HepG2 (cell line): ENCODE results near the gene BIRC2. TPM values are rescaled to one million over a fixed set of nuclear protein-coding genes. Genes with fewer than 3 reads are reported as not detected.
A peak's percentile ranks its signal among the peaks of the same experiment; 100 is the strongest.

ENCODE experiments used
- BRCA1 ChIP-seq: sonication (generic); formaldehyde crosslinking; IDR thresholded peaks from 2 replicates; pipeline ENCODE4 v1.4.0; 2020; ENCODE audit warnings: missing genetic modification reagents
- JARID2 ChIP-seq: sonication (generic); formaldehyde crosslinking; IDR thresholded peaks from 2 replicates; pipeline ENCODE4 v1.8.1; 2023; ENCODE audit warnings: missing genetic modification reagents, inconsistent platforms; ENCODE audit not compliant: insufficient replicate concordance
- JUND ChIP-seq: sonication (generic); formaldehyde crosslinking; IDR thresholded peaks from 2 replicates; pipeline ENCODE4 v1.8.0; 2022; ENCODE audit warnings: mild to moderate bottlenecking, missing genetic modification reagents
- KLF12 ChIP-seq: sonication (generic); formaldehyde crosslinking; IDR thresholded peaks from 2 replicates; pipeline ENCODE4 v1.4.0; 2020; ENCODE audit warnings: missing genetic modification reagents, borderline replicate concordance
- MATR3 ChIP-seq: sonication (generic); formaldehyde crosslinking; IDR thresholded peaks from 2 replicates; pipeline ENCODE4 v1.4.0; 2020; ENCODE audit warnings: missing genetic modification reagents
- MEIS2 ChIP-seq: sonication (generic); formaldehyde crosslinking; IDR thresholded peaks from 2 replicates; pipeline ENCODE4 v1.9.0; 2021; ENCODE audit warnings: mild to moderate bottlenecking, missing genetic modification reagents
- MXD1 ChIP-seq: sonication (generic); formaldehyde crosslinking; IDR thresholded peaks from 2 replicates; pipeline ENCODE4 v1.4.0; 2020; ENCODE audit warnings: mild to moderate bottlenecking, missing genetic modification reagents
- NRL ChIP-seq: sonication (generic); formaldehyde crosslinking; IDR thresholded peaks from 2 replicates; pipeline ENCODE4 v1.5.0; 2020; ENCODE audit warnings: missing genetic modification reagents, mild to moderate bottlenecking, moderate library complexity, borderline replicate concordance
- THAP7 ChIP-seq: sonication (generic); formaldehyde crosslinking; IDR thresholded peaks from 2 replicates; pipeline ENCODE4 v1.8.1; 2023; ENCODE audit warnings: mild to moderate bottlenecking, missing genetic modification reagents
- TRIM22 ChIP-seq: fragments of 450-650 bp; IDR thresholded peaks from 2 replicates; pipeline ENCODE4 v1.6.1; 2017
- TRIM24 ChIP-seq: sonication (generic); formaldehyde crosslinking; IDR thresholded peaks from 2 replicates; pipeline ENCODE4 v1.8.0; 2022; ENCODE audit warnings: mild to moderate bottlenecking, missing genetic modification reagents
- ZC3H13 ChIP-seq: sonication (generic); formaldehyde crosslinking; IDR thresholded peaks from 2 replicates; pipeline ENCODE4 v1.8.1; 2023; ENCODE audit warnings: mild to moderate bottlenecking, missing genetic modification reagents, moderate library complexity
- ZNF430 ChIP-seq: sonication (generic); formaldehyde crosslinking; IDR thresholded peaks from 2 replicates; pipeline ENCODE4 v1.9.0; 2021; ENCODE audit warnings: mild to moderate bottlenecking, missing genetic modification reagents
- ZNF546 ChIP-seq: sonication (generic); formaldehyde crosslinking; conservative IDR thresholded peaks from 2 replicates; pipeline ENCODE4 v1.8.1; 2023; ENCODE audit warnings: mild to moderate bottlenecking, missing genetic modification reagents
- ZSCAN9 ChIP-seq: IDR thresholded peaks from 2 replicates; pipeline ENCODE4 v1.6.1; 2016; ENCODE audit warnings: borderline replicate concordance
- polyA plus RNA-seq, 8 experiments: library from polyadenylated mRNA; depleted of rRNA in 3 of 8; stranded (reverse) in 7 of 8; unstranded in 1 of 8; fragments of >200 nt; fragmentation: Illumina TruSeq in 4 of 8; extraction: Trizol in 4 of 8; gene quantifications; 2 replicates each; pipeline versions ENCODE4 v1.2.1 to v1.2.3, GENCODE V29; 2011 to 2016; ENCODE audit warnings: low read depth in 4 of 8, missing spikeins in 1 of 8, mixed read lengths in 1 of 8; ENCODE audit not compliant: insufficient read depth in 1 of 8
- total RNA-seq, 5 experiments: library from RNA; depleted of rRNA; stranded (reverse); fragments of >200 nt; fragmentation: Illumina TruSeq; extraction: Trizol; gene quantifications; 2 replicates each; pipeline ENCODE4 v1.2.3, GENCODE V29; 2016; ENCODE audit warnings: low read depth in 1 of 5
- TF ChIP-seq, protein P1 (sequence below): sonication (generic); formaldehyde crosslinking; IDR thresholded peaks from 2 replicates; pipeline ENCODE4 v1.5.0; 2020; ENCODE audit warnings: mild to moderate bottlenecking, missing genetic modification reagents
- TF ChIP-seq, protein P2 (sequence below): IDR thresholded peaks from 2 replicates; pipeline ENCODE4 v1.6.1; 2016; ENCODE audit warnings: control low read depth
- TF ChIP-seq, protein P3 (sequence below): sonication (generic); formaldehyde crosslinking; IDR thresholded peaks from 2 replicates; pipeline ENCODE4 v1.8.0; 2022; ENCODE audit warnings: missing genetic modification reagents, mild to moderate bottlenecking, moderate library complexity, borderline replicate concordance
- TF ChIP-seq, protein P4 (sequence below): sonication (generic); formaldehyde crosslinking; IDR thresholded peaks from 2 replicates; pipeline ENCODE4 v1.5.0; 2020; ENCODE audit warnings: missing genetic modification reagents

BIRC2 gene
- total and polyA plus RNA-seq, 2 of the 13 experiments (the other 11 are each of a cell fraction or from before 2014, with no cell fraction given), result 61.7 to 62.2 TPM

DNA sequence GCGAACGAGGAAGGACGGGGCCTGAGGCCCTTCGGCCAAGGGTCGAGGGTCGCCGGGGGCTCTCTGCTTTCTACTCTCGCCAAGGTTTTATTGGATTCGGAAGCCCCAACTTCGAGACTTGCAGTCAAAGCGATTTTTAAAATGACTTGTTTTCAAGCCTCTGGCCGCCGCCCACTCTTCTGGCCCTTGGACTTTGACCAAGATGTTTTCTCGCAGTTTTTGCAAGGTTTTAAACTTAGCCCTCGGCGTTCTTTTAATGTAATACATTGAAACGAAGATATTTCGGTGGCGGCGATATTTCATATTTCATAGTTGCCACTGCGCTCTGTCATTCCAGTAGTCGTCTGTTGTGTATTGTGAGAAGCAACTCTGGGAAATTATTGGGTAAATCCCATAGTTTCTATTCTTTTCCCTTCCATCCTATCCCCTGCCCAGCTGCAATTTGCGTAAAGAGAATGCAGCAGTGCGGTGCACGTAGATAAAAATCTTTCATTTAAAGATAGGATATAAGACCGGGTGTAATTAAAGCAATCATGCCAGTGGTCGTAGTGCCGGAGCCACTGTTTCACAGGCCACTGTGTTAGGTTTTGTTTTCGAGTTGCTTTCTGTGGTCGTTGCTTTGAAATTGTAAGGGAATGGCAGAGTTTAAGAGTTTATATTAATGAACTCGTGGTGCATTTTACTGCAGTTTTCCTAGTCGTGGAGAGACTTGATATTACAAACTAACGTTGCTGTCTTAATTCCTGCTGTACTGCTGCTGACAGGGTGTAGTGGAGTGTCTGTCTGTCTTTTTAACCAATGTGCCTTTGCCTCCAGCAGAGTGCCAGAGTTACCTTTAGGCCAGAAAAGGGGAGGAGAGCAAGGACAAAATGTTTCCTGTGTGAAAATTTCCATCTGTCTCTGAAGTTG, 702 bp downstream of the BIRC2 start (continued):
- TF ChIP-seq TRIM22, result no peak
- TF ChIP-seq ZSCAN9 (CRISPR knock-in tag), result no peak
- no peak for TF ChIP-seq JUND (CRISPR knock-in tag)
- no peak for TF ChIP-seq THAP7
- TF ChIP-seq MATR3 (CRISPR knock-in tag), result no peak
- no peak for TF ChIP-seq BRCA1 (CRISPR knock-in tag)
- TF ChIP-seq ZC3H13 (CRISPR knock-in tag), result no peak
- TF ChIP-seq, protein P1, sequence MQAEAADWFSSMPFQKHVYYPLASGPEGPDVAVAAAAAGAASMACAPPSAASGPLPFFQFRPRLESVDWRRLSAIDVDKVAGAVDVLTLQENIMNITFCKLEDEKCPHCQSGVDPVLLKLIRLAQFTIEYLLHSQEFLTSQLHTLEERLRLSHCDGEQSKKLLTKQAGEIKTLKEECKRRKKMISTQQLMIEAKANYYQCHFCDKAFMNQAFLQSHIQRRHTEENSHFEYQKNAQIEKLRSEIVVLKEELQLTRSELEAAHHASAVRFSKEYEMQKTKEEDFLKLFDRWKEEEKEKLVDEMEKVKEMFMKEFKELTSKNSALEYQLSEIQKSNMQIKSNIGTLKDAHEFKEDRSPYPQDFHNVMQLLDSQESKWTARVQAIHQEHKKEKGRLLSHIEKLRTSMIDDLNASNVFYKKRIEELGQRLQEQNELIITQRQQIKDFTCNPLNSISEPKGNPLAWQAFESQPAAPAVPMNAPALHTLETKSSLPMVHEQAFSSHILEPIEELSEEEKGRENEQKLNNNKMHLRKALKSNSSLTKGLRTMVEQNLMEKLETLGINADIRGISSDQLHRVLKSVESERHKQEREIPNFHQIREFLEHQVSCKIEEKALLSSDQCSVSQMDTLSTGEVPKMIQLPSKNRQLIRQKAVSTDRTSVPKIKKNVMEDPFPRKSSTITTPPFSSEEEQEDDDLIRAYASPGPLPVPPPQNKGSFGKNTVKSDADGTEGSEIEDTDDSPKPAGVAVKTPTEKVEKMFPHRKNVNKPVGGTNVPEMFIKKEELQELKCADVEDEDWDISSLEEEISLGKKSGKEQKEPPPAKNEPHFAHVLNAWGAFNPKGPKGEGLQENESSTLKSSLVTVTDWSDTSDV (CRISPR knock-in tag), result no peak
- TF ChIP-seq MEIS2 (CRISPR knock-in tag), result peak; percentile 11; the same call in 1 of the 2 replicates
- TF ChIP-seq, protein P2, sequence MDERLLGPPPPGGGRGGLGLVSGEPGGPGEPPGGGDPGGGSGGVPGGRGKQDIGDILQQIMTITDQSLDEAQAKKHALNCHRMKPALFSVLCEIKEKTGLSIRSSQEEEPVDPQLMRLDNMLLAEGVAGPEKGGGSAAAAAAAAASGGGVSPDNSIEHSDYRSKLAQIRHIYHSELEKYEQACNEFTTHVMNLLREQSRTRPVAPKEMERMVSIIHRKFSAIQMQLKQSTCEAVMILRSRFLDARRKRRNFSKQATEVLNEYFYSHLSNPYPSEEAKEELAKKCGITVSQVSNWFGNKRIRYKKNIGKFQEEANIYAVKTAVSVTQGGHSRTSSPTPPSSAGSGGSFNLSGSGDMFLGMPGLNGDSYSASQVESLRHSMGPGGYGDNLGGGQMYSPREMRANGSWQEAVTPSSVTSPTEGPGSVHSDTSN, result no peak
- TF ChIP-seq KLF12, result peak; percentile 5; the same call in 1 of the 2 replicates
- TF ChIP-seq ZNF430 (CRISPR knock-in tag), result peak; percentile 74; the same call in 1 of the 2 replicates
- no peak for TF ChIP-seq ZNF546 (CRISPR knock-in tag)
- no peak for TF ChIP-seq NRL
- no peak for TF ChIP-seq JARID2 (CRISPR knock-in tag)
- 0 out of 2 replicates have a peak, but pooled peaks have one; percentile 13 for TF ChIP-seq MXD1 (CRISPR knock-in tag)
- TF ChIP-seq, protein P3, sequence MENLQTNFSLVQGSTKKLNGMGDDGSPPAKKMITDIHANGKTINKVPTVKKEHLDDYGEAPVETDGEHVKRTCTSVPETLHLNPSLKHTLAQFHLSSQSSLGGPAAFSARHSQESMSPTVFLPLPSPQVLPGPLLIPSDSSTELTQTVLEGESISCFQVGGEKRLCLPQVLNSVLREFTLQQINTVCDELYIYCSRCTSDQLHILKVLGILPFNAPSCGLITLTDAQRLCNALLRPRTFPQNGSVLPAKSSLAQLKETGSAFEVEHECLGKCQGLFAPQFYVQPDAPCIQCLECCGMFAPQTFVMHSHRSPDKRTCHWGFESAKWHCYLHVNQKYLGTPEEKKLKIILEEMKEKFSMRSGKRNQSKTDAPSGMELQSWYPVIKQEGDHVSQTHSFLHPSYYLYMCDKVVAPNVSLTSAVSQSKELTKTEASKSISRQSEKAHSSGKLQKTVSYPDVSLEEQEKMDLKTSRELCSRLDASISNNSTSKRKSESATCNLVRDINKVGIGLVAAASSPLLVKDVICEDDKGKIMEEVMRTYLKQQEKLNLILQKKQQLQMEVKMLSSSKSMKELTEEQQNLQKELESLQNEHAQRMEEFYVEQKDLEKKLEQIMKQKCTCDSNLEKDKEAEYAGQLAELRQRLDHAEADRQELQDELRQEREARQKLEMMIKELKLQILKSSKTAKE (CRISPR knock-in tag), result no peak
- TF ChIP-seq, protein P4, sequence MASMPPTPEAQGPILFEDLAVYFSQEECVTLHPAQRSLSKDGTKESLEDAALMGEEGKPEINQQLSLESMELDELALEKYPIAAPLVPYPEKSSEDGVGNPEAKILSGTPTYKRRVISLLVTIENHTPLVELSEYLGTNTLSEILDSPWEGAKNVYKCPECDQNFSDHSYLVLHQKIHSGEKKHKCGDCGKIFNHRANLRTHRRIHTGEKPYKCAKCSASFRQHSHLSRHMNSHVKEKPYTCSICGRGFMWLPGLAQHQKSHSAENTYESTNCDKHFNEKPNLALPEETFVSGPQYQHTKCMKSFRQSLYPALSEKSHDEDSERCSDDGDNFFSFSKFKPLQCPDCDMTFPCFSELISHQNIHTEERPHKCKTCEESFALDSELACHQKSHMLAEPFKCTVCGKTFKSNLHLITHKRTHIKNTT (CRISPR knock-in tag), result no peak
- no peak for TF ChIP-seq TRIM24 (CRISPR knock-in tag)
